Progenitor cell of endocrine pancreas (in vitro differentiated cells): ENCODE measurements around the gene IL17C. TPM values are rescaled to one million over a fixed set of nuclear protein-coding genes. Genes with fewer than 3 reads are reported as not detected.

Experiments used
- DNase-seq: peaks from one replicate; pipeline ENCODE4 v3.0.0; 2021; ENCODE audit warnings: low spot score; ENCODE audit not compliant: unreplicated experiment
- H3K27ac Mint-ChIP-seq: 2 replicates; pipeline ENCODE4 v1.8.0; 2021; ENCODE audit warnings: mild to moderate bottlenecking, moderate library complexity, mixed read lengths
- H3K27me3 Mint-ChIP-seq: 2 replicates; pipeline ENCODE4 v1.8.0; 2021; ENCODE audit warnings: mixed read lengths
- H3K36me3 Mint-ChIP-seq: 2 replicates; pipeline ENCODE4 v1.8.0; 2022; ENCODE audit warnings: mixed read lengths; ENCODE audit not compliant: insufficient read depth
- H3K4me1 Mint-ChIP-seq: 2 replicates; pipeline ENCODE4 v1.8.0; 2021; ENCODE audit warnings: low read depth, mixed read lengths
- H3K4me3 Mint-ChIP-seq: 2 replicates; pipeline ENCODE4 v1.8.0; 2021; ENCODE audit warnings: low read depth, mild to moderate bottlenecking, moderate library complexity, mixed read lengths
- H3K9me3 Mint-ChIP-seq: 2 replicates; pipeline ENCODE4 v1.8.0; 2021; ENCODE audit warnings: low read depth, mixed read lengths
- CTCF ChIP-seq: fragments of 200-600 bp; sonication (generic); IDR thresholded peaks from one replicate; pipeline ENCODE4 v1.5.0; 2021; ENCODE audit warnings: antibody characterized with exemption, mild to moderate bottlenecking; ENCODE audit not compliant: unreplicated experiment
- total RNA-seq: library from RNA; stranded (reverse); gene quantifications from 2 replicates; pipeline ENCODE4 v1.2.1, GENCODE V29; 2021

The IL17C gene
- total RNA-seq, 1 donor from 2014 or later, result 0.29 TPM

DNA sequence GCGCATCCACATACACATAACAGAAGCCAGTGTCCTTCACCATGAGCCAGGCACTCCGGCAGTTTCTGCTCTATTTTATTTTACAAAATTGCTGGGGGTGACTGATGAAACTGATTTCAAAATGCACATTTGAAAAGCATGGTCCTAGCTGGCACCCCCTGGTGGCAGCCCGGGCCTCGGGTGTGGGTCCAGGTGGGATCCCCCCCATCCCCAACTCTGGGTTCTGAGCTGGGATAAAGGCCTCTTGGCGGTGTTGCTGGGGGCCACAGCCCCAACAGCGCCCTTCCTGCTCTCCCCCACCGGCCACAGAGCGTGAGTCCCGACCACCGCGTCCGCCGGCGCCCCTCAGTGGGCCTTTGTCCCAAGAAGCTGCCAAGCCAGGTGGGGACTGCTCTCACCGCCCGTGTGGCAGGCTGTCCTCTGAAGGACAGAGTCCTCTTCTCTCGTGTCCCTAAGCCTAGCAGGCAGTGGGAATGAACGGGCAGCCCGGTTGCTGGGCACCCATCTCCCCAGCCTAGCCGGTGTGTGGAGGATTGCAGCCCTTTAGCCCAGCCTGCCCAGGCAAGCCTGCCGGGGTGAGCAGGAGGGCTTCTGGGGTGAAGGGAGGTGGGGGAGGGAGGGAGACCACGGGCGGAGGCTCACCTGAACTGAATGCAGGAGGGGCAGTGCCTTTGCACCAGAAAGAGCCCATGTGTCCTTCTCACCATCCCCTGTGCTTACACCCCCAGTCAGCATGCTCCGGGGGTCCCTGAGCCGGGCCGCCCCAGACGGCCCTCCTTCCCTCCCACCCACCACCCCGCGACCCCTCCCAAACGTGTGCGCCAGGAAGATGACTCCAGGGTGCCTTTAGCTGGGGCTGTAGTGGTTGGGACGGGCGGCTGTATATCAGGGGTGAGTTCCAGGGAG, 47.0 kb downstream of the IL17C start:
- no peaks in the 10 kb centered on the region for H3K36me3 Mint-ChIP-seq
- no peaks in the 10 kb centered on the region for H3K9me3 Mint-ChIP-seq
- TF ChIP-seq CTCF, result peak; percentile 65
- no peak for DNase-seq
- peaks cover 6% of the 10 kb centered on the region for H3K4me1 Mint-ChIP-seq
- peak overlapping the region; percentile 67 for H3K27ac Mint-ChIP-seq
- H3K27me3 Mint-ChIP-seq, result peaks cover 39% of the 10 kb centered on the region
- peak overlapping the region; percentile 68 for H3K4me3 Mint-ChIP-seq

GRCh38 chr16:88686062-88686438, 47.7 kb downstream of the IL17C start:
- TF ChIP-seq CTCF, result no peak
- peaks cover 45% of the 10 kb centered on the region for H3K27me3 Mint-ChIP-seq
- no peak overlapping the region for H3K27ac Mint-ChIP-seq
- no peaks in the 10 kb centered on the region for H3K36me3 Mint-ChIP-seq
- H3K4me3 Mint-ChIP-seq, result peak overlapping the region; percentile 68
- peaks cover 6% of the 10 kb centered on the region for H3K4me1 Mint-ChIP-seq
- no peak for DNase-seq
- H3K9me3 Mint-ChIP-seq, result no peaks in the 10 kb centered on the region

DNA sequence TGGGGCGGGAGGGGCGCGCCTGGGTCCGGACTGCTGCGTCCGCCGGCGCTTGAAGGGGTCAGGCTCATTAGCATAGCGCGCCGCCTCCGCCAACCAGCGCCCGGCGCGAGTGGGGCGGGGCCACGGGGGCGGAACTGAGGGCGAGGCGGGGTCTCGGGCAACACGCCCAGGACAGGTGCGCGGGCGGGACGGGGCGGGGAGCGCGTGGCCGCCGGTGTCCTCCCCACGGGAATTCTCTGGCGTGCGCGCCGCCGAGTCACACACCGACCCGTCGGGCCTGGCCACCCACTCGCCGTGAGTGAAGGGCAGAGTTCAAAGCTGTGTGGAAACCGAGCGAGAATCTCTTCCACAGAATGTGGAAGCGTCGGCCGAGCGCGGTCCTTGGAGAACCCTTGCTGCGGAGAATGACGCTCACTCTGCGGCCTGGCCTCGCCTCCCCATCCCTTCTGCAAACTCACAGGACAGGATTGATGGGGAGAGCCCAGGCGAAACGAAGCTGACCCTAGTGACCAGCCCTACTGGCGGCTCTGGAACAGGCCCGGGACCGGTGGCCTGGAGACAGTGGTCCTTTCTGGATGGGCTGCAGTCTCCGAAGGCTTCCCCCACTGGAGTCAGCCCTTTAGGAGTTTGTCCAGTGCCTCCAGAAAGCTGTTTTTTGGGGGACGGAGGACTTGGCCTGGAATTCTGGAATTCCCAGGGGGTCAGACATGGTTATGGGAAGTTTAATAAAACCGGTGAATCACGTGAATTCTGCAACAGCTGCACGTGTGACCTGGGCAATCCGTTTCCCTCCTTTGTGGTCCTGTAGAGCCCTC, 48.3 kb downstream of the IL17C start, which contains the start of gene SNAI3:
SNAI3 (minus strand) TSS at position 69 of the 815 bp plus-strand sequence. CDS start 101 bp downstream, outside the sequence.
- H3K27me3 Mint-ChIP-seq, result peaks cover 45% of the 10 kb centered on the region

DNA sequence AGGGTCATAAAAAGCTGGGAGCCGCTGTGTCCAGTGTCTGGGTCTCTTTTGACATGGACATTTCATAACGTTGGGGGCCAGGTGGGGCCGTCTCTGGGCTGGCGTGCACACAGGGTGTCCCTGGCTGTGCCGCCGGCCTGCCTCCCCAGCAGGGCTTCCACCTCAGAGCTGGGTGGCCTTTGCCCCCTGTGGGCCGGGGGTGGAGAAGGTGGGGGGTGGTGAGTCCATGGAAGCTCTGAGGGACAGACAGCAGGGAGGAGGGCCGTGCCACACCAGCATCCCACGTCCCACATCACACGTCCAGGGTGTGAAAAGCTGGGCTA, 48.8 kb downstream of the IL17C start:
- Mint-ChIP-seq H3K4me1 (peaks cover 6% of the 10 kb centered on the region), H3K36me3 (no peaks in the 10 kb centered on the region), H3K27me3 (peaks cover 44% of the 10 kb centered on the region), H3K4me3 (no peak overlapping the region), H3K9me3 (no peaks in the 10 kb centered on the region), H3K27ac (no peak overlapping the region)
- no peak for TF ChIP-seq CTCF
- peak; percentile 9 for DNase-seq

More for the DNA sequence above, 48.3 kb downstream of the IL17C start, which contains the start of gene SNAI3:
- Mint-ChIP-seq H3K4me1 (peaks cover 6% of the 10 kb centered on the region), H3K36me3 (no peaks in the 10 kb centered on the region), H3K27ac (peak within 1 kb of the TSS; percentile 67), H3K4me3 (peak within 1 kb of the TSS; percentile 68), H3K9me3 (no peaks in the 10 kb centered on the region)
- TF ChIP-seq CTCF, result no peak
- DNase-seq, result peak; percentile 83

GRCh38 chr16:88687676-88688012, 49.3 kb downstream of the IL17C start:
- peaks cover 6% of the 10 kb centered on the region for H3K4me1 Mint-ChIP-seq
- DNase-seq, result no peak
- H3K9me3 Mint-ChIP-seq, result no peaks in the 10 kb centered on the region
- H3K4me3 Mint-ChIP-seq, result no peak overlapping the region
- TF ChIP-seq CTCF, result no peak
- H3K27ac Mint-ChIP-seq, result peak overlapping the region; percentile 62
- no peaks in the 10 kb centered on the region for H3K36me3 Mint-ChIP-seq
- peaks cover 40% of the 10 kb centered on the region for H3K27me3 Mint-ChIP-seq
